GM23338 (cell line): Measurements from ENCODE around the gene RBBP7. TPM values are rescaled to one million over a fixed set of nuclear protein-coding genes. Genes with fewer than 3 reads are reported as not detected.

Source experiments
- ATAC-seq: fragments of 200-7000 bp; cut with Tn5 transposase; 3 replicates; pipeline ENCODE4 v1.9.1; 2020
- DNase-seq: peaks from one replicate; pipeline ENCODE4 v3.0.0-alpha.2; 2015; ENCODE audit warnings: low spot score
- H2AFZ ChIP-seq: fragments of 200-600 bp; sonication (generic); 2 replicates; pipeline ENCODE4 v1.8.0; 2016; ENCODE audit warnings: antibody characterized with exemption, mild to moderate bottlenecking, moderate library complexity
- H3F3A ChIP-seq: fragments of 200-600 bp; sonication (generic); replicated peaks from 2 replicates; pipeline ENCODE4 v1.8.0; 2017; ENCODE audit warnings: antibody characterized with exemption, mixed run types, low read depth
- H3K27ac ChIP-seq: fragments of 200-600 bp; sonication (generic); 2 replicates; pipeline ENCODE4 v1.6.1; 2016; ENCODE audit warnings: low read depth
- H3K27me3 ChIP-seq: fragments of 200-600 bp; sonication (generic); 2 replicates; pipeline ENCODE4 v1.8.0; 2016; ENCODE audit warnings: mild to moderate bottlenecking, mixed run types, moderate library complexity; ENCODE audit not compliant: insufficient read depth
- H3K36me3 ChIP-seq: fragments of 200-600 bp; sonication (generic); 2 replicates; pipeline ENCODE4 v1.8.0; 2016; ENCODE audit warnings: mild to moderate bottlenecking; ENCODE audit not compliant: insufficient read depth
- H3K4me1 ChIP-seq: fragments of 200-600 bp; sonication (generic); 2 replicates; pipeline ENCODE4 v1.8.0; 2016; ENCODE audit warnings: mild to moderate bottlenecking, moderate library complexity; ENCODE audit not compliant: insufficient read depth
- H3K4me2 ChIP-seq: fragments of 200-600 bp; sonication (generic); 2 replicates; pipeline ENCODE4 v1.7.1; 2017; ENCODE audit warnings: mixed run types
- H3K4me3 ChIP-seq: fragments of 200-600 bp; sonication (generic); 2 replicates; pipeline ENCODE4 v1.6.1; 2016; ENCODE audit warnings: mixed run types
- H3K79me2 ChIP-seq: fragments of 200-600 bp; sonication (generic); replicated peaks from 2 replicates; pipeline ENCODE4 v1.8.0; 2017; ENCODE audit warnings: mild to moderate bottlenecking; ENCODE audit not compliant: insufficient read depth
- H3K9me2 ChIP-seq: fragments of 200-600 bp; sonication (generic); 2 replicates; pipeline ENCODE4 v1.8.0; 2017; ENCODE audit not compliant: insufficient read depth
- H4K20me1 ChIP-seq: fragments of 200-600 bp; sonication (generic); replicated peaks from 2 replicates; pipeline ENCODE4 v1.8.0; 2017; ENCODE audit warnings: mild to moderate bottlenecking; ENCODE audit not compliant: insufficient read depth
- H3K27ac Mint-ChIP-seq: 2 replicates; pipeline ENCODE4 v1.8.0; 2020; ENCODE audit warnings: inconsistent platforms, mild to moderate bottlenecking, moderate library complexity, mixed read lengths
- H3K27me3 Mint-ChIP-seq: 3 replicates; pipeline ENCODE4 v1.8.0; 2022; ENCODE audit warnings: low read depth, mild to moderate bottlenecking, moderate library complexity, mixed read lengths, inconsistent platforms; ENCODE audit not compliant: insufficient read depth, poor library complexity
- H3K36me3 Mint-ChIP-seq: 3 replicates; pipeline ENCODE4 v1.8.0; 2021; ENCODE audit warnings: low read depth, mild to moderate bottlenecking, inconsistent platforms, moderate library complexity, mixed read lengths
- H3K4me1 Mint-ChIP-seq: 3 replicates; pipeline ENCODE4 v1.8.0; 2020; ENCODE audit warnings: mild to moderate bottlenecking, inconsistent platforms, mixed read lengths
- H3K4me3 Mint-ChIP-seq: 3 replicates; pipeline ENCODE4 v1.8.0; 2021; ENCODE audit warnings: moderate library complexity, mild to moderate bottlenecking, inconsistent platforms, mixed read lengths
- H3K9me3 Mint-ChIP-seq: 3 replicates; pipeline ENCODE4 v1.8.0; 2020; ENCODE audit warnings: moderate library complexity, mild to moderate bottlenecking, inconsistent platforms, mixed read lengths
- CREB1 ChIP-seq: fragments of 250-450 bp; sonication (Bioruptor Pico); IDR thresholded peaks from 2 replicates; pipeline ENCODE4 v1.5.0; 2020; ENCODE audit warnings: low read depth, mild to moderate bottlenecking, moderate library complexity
- CTCF ChIP-seq, 2 experiments: fragments of 200-600 bp in 1 of 2; sonication (generic) in 1 of 2; conservative IDR thresholded peaks; 2 replicates each; pipeline versions ENCODE4 v1.5.1 to v1.6.1; 2016 to 2017; ENCODE audit warnings: antibody characterized with exemption in 2 of 2, low read depth in 2 of 2, mild to moderate bottlenecking in 2 of 2, moderate library complexity in 1 of 2
- ETS1 ChIP-seq: IDR thresholded peaks from 2 replicates; pipeline ENCODE4 v1.6.1; 2016; ENCODE audit warnings: antibody characterized with exemption
- EZH2phosphoT487 ChIP-seq: fragments of 200-600 bp; sonication (generic); IDR thresholded peaks from one replicate; pipeline ENCODE4 v1.8.1; 2018; ENCODE audit warnings: antibody characterized with exemption; ENCODE audit not compliant: unreplicated experiment
- JUNB ChIP-seq: IDR thresholded peaks from one replicate; pipeline ENCODE4 v1.6.1; 2016; ENCODE audit warnings: antibody characterized with exemption; ENCODE audit not compliant: unreplicated experiment
- NANOG ChIP-seq: IDR thresholded peaks from 2 replicates; pipeline ENCODE4 v1.6.1; 2016; ENCODE audit warnings: antibody characterized with exemption, borderline replicate concordance
- POLR2AphosphoS5 ChIP-seq: IDR thresholded peaks from 2 replicates; pipeline ENCODE4 v1.6.1; 2016; ENCODE audit warnings: antibody characterized with exemption, low read depth
- STAT1 ChIP-seq: IDR thresholded peaks from one replicate; pipeline ENCODE4 v1.6.1; 2016; ENCODE audit warnings: antibody characterized with exemption; ENCODE audit not compliant: unreplicated experiment
- ZNF114 ChIP-seq: fragments of 250-450 bp; sonication (Bioruptor Pico); IDR thresholded peaks from 2 replicates; pipeline ENCODE4 v1.5.0; 2020; ENCODE audit warnings: mild to moderate bottlenecking, moderate library complexity
- ZNF331 ChIP-seq: fragments of 250-450 bp; sonication (Bioruptor Pico); IDR thresholded peaks from 2 replicates; pipeline ENCODE4 v1.5.0; 2020; ENCODE audit warnings: low read depth, mild to moderate bottlenecking, moderate library complexity
- ZNF462 ChIP-seq: fragments of 250-450 bp; sonication (Bioruptor Pico); IDR thresholded peaks from 2 replicates; pipeline ENCODE4 v1.5.0; 2020; ENCODE audit warnings: mild to moderate bottlenecking, moderate library complexity
- long read RNA-seq: library from polyadenylated mRNA; unstranded; transcript quantifications from one replicate; pipeline ENCODE4 v2.0.0, GENCODE V29; 2020; ENCODE audit not compliant: unreplicated experiment
- polyA plus RNA-seq: library from polyadenylated mRNA; unstranded; fragments of >200 nt; fragmentation: Nextera tagmentation; extraction: Ambion mirVana; gene quantifications from 2 replicates; pipeline ENCODE4 v1.2.1, GENCODE V29; 2016
- total RNA-seq: library from RNA; depleted of rRNA; stranded (reverse); fragments of >200 nt; shearing (Covaris generic); gene quantifications from 2 replicates; pipeline ENCODE4 v1.2.3, GENCODE V29; 2014; rRNA removed

Gene RBBP7
- total RNA-seq (110 and 111 TPM in 2 replicates), polyA plus RNA-seq (166 and 167 TPM in 2 replicates)
- long read RNA-seq, transcript RBBP7-203 (12 exons, 2,333 nt): major isoform, 77 of 102 reads
- long read RNA-seq, transcript RBBP7-204 (12 exons, 1,904 nt): minor isoform, 7 of 102 reads
- long read RNA-seq, partial matches to known transcripts: 8 of 102 reads
- long read RNA-seq, other reads (novel, unspliced or antisense): 6 of 102 reads

- Histone ChIP-seq H4K20me1 (peaks cover 27% of the 10 kb centered on the region), H3K36me3 (peaks cover 9% of the 10 kb centered on the region; the same call in 1 of the 2 replicates), H2AFZ (peak within 1 kb of the TSS; percentile 96), H3K4me3 (peak within 1 kb of the TSS; percentile 81), H3K9me2 (no peaks in the 10 kb centered on the region), H3K27me3 (no peaks in the 10 kb centered on the region), H3K79me2 (peaks cover 42% of the 10 kb centered on the region), H3K27ac (peak within 1 kb of the TSS; percentile 98), H3K4me2 (peak within 1 kb of the TSS; percentile 87), H3K4me1 (peaks cover 11% of the 10 kb centered on the region), H3F3A (no peaks in the 10 kb centered on the region)
- peak within 1 kb of the TSS; percentile 93 for H3K4me3 Mint-ChIP-seq
- H3K36me3 Mint-ChIP-seq: peaks cover 34% of the 10 kb centered on the region
- ATAC-seq (peak; percentile 60), DNase-seq (peak; percentile 85)
- H3K27ac Mint-ChIP-seq: peak within 1 kb of the TSS; percentile 99
- peaks cover 6% of the 10 kb centered on the region for H3K27me3 Mint-ChIP-seq
- peaks cover 29% of the 10 kb centered on the region for H3K4me1 Mint-ChIP-seq
- no peaks in the 10 kb centered on the region for H3K9me3 Mint-ChIP-seq
- TF ChIP-seq POLR2AphosphoS5: peak; percentile 73
- TF ChIP-seq EZH2phosphoT487: no peak
- 0 out of 2 replicates have a peak, but pooled peaks have one; percentile 32 for TF ChIP-seq CREB1 (CRISPR knock-in tag)
- no peak for TF ChIP-seq ZNF114 (CRISPR knock-in tag)
Measured at GRCh38 chrX:16870095-16870861, at the start of gene RBBP7. Gene RBBP7, minus strand, starts transcription at chrX:16870362. Its CDS starts 309 bp downstream, at chrX:16870053.

- no peaks in the 10 kb centered on the region for H3K9me3 Mint-ChIP-seq
- H3K4me1 Mint-ChIP-seq: peaks cover 3% of the 10 kb centered on the region; the same call in 1 of the 3 replicates
- Histone ChIP-seq H3K27ac (no peak overlapping the region), H3K4me2 (no peak overlapping the region), H3K36me3 (no peaks in the 10 kb centered on the region), H4K20me1 (no peaks in the 10 kb centered on the region), H3K4me3 (no peak overlapping the region), H3K4me1 (no peaks in the 10 kb centered on the region), H3F3A (no peaks in the 10 kb centered on the region), H3K79me2 (no peaks in the 10 kb centered on the region), H3K9me2 (no peaks in the 10 kb centered on the region), H3K27me3 (no peaks in the 10 kb centered on the region), H2AFZ (no peak overlapping the region)
- no peak for DNase-seq
- no peaks in the 10 kb centered on the region for H3K36me3 Mint-ChIP-seq
- H3K27me3 Mint-ChIP-seq: peaks cover 2% of the 10 kb centered on the region
- no peak for ATAC-seq
- H3K4me3 Mint-ChIP-seq: no peak overlapping the region
- H3K27ac Mint-ChIP-seq: no peak overlapping the region
- TF ChIP-seq JUNB (no peak), POLR2AphosphoS5 (no peak), ZNF114 (CRISPR knock-in tag) (no peak), CTCF (conservative IDR thresholded peaks at IDR 0.05; ENCODE audit: low read depth in 2 of 2) (no peak), NANOG (no peak), ZNF462 (CRISPR knock-in tag) (no peak), STAT1 (no peak), CREB1 (CRISPR knock-in tag) (no peak), ZNF331 (no peak), ETS1 (no peak)
Measured at GRCh38 chrX:16918979-16919378, 48.8 kb upstream of the RBBP7 start.
